GM19240 (cell line): ENCODE data around the gene BABAM2.

Experiments used
- DNase-seq: peaks from one replicate; pipeline ENCODE4 v3.0.0; 2011; ENCODE audit warnings: low spot score; ENCODE audit not compliant: insufficient read length

BABAM2 gene

DNA sequence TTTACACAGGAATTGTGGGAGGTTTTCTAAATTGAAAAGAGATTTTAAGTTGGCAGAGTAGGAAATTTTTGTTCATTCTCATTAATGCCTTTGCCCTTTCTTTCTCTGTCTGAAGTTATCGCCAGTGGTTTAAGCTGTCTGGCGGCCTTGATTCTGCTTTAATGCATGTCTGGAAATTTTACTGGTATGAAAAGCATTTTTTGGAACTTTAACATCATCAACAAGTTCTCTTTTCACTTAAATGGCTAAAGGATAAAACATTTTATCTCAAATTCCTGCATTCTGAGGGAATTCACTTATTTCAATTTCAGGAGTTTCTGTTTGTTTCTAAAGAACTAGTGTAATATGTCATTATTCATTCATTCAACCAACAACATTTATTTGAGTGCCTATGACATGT, 268.3 kb downstream of the BABAM2 start:
- no peak for DNase-seq

DNA sequence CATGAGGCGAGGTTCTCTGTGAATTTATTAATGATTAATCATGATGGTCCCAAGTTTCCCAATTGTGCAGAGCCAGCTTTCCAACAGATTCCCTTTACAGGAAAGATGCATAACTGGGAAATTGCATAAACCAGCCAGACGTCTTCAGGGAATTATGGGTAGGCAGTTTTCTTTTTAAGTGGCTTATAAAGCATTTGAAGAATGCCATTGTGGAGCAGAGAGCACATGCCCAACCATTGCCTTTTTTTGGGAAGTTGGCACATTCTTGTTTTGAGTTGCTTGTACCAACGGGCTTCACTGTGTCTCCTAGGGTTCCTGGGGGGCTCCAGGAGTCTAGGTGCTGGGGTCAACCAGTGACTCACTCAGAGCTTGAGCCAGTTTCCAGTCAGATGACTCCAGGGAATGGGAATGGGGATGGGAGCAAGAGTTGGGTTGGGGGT, 270.5 kb downstream of the BABAM2 start:
- DNase-seq = no peak

- no peak for DNase-seq
Observed at GRCh38 chr2:28161466-28161865, 270.9 kb downstream of the BABAM2 start.

DNA sequence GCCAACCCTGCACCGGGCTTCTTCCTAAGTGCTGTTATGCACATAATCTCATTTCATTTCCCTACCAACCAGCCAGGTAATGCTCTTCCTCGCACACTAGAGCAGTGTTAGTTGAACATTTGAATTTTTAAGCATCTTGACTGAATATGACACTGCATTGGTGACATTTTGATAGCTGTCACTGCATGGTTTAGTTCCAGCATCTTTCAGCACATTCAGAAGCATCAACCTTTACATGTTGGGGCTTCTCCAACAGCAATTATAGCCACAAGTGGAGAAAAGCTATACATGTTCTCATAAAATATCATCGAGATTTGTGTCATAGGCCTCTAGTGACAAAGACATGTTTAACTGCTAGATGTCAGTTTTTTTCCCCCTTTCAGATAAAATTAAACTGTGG, 272.0 kb downstream of the BABAM2 start:
- DNase-seq = no peak

GRCh38 chr2:28163028-28163427, 272.5 kb downstream of the BABAM2 start:
- DNase-seq = no peak

DNA sequence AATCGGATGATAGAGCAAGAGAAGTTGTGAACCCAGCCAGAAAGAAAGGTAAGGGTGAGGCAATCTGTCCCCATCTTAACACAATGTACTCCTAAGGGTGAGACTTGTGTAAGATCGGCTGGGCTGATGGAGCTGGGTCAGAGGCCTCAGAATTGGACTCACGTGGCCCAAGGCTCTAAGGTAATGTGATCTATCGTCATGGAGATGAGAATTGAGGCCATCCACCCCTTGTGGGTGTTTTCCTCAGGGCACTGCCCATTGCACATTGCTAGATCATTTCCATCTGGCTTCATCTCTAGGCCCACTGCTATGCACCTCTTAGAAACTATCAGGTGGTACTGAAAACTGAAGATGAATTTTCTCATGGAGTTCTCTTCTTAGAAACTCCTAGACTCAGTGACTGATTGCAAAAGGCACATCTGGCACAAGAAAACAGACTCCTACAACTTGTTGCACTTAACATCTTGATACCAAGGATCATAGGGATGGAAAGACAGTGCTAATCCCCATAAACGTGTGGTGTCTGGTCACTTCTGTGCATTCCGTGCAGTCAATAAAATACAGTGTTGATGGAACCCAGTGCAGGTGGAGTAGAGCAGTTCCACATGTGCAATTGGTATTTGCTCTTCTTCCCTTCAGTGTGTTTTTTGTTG, 273.2 kb downstream of the BABAM2 start:
- no peak for DNase-seq

DNA sequence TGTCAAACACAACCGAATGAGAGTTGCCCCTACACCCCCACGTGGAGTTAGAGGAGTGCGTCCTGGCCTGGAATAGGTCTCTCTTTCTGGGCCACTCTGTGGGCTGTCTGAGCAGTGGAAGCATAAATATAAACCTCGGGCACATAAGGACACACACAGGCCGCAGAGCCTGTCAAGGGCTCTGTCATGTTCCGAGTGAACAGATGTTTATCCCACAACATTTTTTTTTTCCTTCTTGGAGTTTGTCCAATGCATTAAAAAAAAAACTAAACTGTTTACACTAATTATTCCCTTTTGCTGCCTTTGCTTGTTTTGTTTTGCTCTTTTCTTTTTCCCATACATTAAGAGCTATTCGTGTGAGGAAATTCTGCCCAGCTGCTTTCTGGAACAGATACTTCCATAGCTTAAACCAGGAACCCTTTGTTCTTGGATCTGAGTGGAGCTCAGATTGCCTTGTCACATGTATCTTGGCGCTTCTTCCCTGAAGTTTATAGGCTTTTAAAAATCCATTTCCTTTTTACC, 273.8 kb downstream of the BABAM2 start:
- DNase-seq = no peak

- no peak for DNase-seq
Observed at GRCh38 chr2:28165087-28165635, 274.6 kb downstream of the BABAM2 start.

DNA sequence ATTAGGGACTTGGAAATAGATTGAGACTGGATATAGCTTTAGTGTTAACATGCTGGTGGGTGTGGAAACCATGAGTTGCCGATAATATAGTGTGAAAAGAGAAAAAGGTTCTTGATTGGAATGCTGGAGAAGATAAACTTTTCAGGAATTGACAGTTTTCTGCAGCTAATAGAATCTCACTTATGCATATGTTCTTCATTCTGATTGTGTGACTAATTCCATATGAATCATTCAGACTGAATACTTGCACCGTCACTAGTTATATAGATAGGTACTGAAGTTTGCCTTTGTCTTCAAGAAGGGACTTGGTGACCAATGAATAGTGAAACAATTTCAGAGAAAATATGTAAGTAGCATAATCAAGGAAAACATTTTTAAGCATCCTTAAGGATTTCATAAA, 276.4 kb downstream of the BABAM2 start:
- DNase-seq = no peak

GRCh38 chr2:28168376-28168775, 277.8 kb downstream of the BABAM2 start:
- DNase-seq = no peak

DNA sequence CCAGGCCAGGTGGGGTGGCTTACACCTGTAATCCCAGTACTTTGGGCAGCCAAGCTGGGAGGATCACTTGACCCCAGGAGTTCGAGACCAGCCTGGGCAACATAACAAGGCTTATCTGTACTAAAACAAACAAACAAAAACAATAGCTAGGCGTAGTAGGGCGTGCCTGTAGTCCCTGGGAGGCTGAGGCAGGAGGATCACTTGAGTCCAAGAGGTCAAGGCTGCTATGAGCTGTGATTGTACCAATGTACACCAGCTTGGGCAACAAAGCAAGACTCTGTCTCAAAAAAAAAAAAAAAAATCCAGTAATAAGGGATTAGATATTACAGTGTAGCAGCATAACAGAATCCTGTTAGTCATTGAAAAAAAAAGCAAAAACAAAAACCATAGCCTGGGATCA, 279.0 kb downstream of the BABAM2 start:
- DNase-seq = no peak

DNA sequence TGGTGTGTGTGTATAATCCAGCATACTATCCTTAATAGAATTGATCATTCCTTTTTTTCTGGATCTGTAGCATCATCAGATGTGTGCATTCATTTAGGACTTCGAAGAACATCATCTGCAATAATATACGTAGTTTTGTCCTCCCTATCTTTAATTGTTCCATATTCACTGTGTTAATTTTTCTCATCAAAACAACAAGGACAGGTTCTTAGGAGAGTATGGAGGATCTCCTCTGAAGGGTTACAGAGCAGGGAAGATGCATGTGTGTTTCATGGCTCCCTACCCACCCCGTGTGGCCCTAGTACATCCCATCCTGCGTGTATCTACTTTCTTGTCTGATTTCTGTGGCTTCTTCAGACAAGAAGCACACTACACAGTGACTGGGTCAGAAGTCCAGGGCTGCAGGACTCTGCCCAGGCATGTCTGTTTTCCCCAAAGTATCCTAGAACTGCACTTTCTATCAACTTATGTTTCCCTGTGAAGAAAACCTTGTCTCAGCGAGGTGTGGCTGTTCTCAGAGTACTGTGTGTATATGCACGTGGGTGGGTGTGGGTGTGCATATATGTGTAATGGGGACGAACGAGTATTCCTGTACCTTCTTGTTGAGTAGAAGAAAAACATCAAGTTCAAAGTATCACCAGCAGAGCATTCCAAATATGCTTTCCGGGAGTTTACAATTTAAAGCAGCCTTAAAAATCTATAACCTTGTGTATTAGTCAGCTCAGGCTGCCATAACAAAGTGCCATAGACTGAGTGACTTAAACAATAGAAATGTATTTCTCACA, 281.8 kb downstream of the BABAM2 start:
- no peak for DNase-seq

DNA sequence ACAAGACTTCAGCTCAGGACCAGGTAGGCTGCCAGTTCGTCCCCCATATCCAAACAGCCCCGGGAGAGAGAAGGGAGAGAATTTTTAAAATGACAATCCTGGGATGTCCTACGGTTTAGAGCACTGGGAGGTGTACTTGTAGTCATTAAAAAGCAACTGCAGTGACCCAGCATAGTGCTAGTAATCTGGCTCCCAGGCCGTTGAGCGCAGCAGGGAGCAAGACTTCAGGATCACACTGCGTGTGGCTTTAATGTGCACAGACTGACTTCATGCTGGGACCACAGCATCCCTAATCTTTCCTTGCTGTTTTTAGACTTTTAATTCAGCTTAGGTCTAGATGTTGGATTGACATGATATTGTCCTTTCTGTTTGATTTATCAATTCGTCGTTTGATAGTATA, 282.8 kb downstream of the BABAM2 start:
- DNase-seq = no peak

- no peak for DNase-seq
Observed at GRCh38 chr2:28174211-28174610, 283.7 kb downstream of the BABAM2 start.

- DNase-seq = no peak
Observed at GRCh38 chr2:28175028-28175427, 284.5 kb downstream of the BABAM2 start.

GRCh38 chr2:28178946-28179345, 288.4 kb downstream of the BABAM2 start:
- no peak for DNase-seq

GRCh38 chr2:28181801-28182200, 291.3 kb downstream of the BABAM2 start:
- no peak for DNase-seq

DNA sequence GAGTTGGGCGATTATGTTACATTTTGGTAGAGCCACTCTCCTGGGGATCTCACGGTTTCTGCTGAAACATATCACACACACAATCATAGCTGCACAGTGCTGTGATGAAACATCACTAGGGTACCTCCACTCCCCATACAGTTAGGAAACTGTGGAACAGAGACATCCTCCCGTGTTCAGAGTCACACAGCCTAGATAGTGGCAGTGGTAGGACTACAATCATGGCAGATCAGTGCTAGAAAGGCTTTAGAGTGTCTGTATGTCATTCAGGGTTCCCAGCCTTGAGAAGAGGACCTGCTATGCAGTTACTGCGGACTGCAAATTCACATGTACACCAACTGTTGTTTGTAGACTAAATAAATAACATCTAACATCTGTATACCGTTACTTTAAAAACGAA, 291.8 kb downstream of the BABAM2 start:
- DNase-seq = no peak

- no peak for DNase-seq
Observed at GRCh38 chr2:28185153-28185552, 294.6 kb downstream of the BABAM2 start.

GRCh38 chr2:28185891-28186290, 295.4 kb downstream of the BABAM2 start:
- no peak for DNase-seq

DNA sequence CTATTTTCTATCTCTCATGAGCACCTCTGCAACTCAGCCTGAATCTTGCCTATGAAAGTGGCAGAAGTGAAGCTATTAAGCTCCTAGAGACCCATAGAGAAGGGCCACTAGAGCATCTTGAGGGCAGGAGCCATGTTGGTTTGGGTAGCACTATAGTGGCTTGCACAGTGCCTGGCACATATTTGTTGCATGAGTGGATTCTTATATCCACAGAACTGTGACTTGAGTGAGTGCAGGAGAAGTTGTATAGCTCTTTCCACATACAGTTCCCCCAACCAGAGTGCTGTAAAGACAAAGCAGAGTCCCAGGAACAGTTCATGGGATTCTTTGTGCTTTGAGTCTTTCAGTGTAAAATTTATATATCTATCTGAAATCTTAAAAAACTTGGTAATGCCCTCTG, 296.7 kb downstream of the BABAM2 start:
- no peak for DNase-seq

GRCh38 chr2:28188436-28188835, 297.9 kb downstream of the BABAM2 start:
- DNase-seq = no peak
